H9 (cell line): ENCODE results near the gene FAM240A. TPM values are rescaled to one million over a fixed set of nuclear protein-coding genes. Genes with fewer than 3 reads are reported as not detected.

ENCODE experiments used
- DNase-seq: peaks from one replicate; pipeline ENCODE4 v3.0.0-alpha.2; 2017
- H2AFZ ChIP-seq: one replicate; pipeline ENCODE4 v1.6.1; 2013; ENCODE audit warnings: mild to moderate bottlenecking, low read length, control low read depth, moderate library complexity
- H2AK5ac ChIP-seq: 2 replicates; pipeline ENCODE4 v1.6.1; 2013; ENCODE audit warnings: low read length, control low read depth, mixed read lengths; ENCODE audit not compliant: insufficient read length
- H2BK120ac ChIP-seq: one replicate; pipeline ENCODE4 v1.6.1; 2013; ENCODE audit warnings: low read depth, mild to moderate bottlenecking, low read length, control low read depth, inconsistent platforms; ENCODE audit not compliant: poor library complexity, severe bottlenecking
- H2BK12ac ChIP-seq: 2 replicates; pipeline ENCODE4 v1.6.1; 2013; ENCODE audit warnings: low read length, control low read depth, mixed read lengths, low read depth; ENCODE audit not compliant: insufficient read length
- H2BK15ac ChIP-seq: 2 replicates; pipeline ENCODE4 v1.6.1; 2013; ENCODE audit warnings: low read depth, low read length, control low read depth
- H2BK20ac ChIP-seq: one replicate; pipeline ENCODE4 v1.6.1; 2013; ENCODE audit warnings: low read depth, mild to moderate bottlenecking, low read length, control low read depth, inconsistent platforms; ENCODE audit not compliant: poor library complexity, severe bottlenecking
- H2BK5ac ChIP-seq: 2 replicates; pipeline ENCODE4 v1.6.1; 2013; ENCODE audit warnings: low read length, control low read depth, mixed read lengths; ENCODE audit not compliant: insufficient read length
- H3K14ac ChIP-seq: 2 replicates; pipeline ENCODE4 v1.6.1; 2013; ENCODE audit warnings: low read length, control low read depth; ENCODE audit not compliant: insufficient read depth
- H3K18ac ChIP-seq: 2 replicates; pipeline ENCODE4 v1.6.1; 2013; ENCODE audit warnings: low read depth, mild to moderate bottlenecking, mixed read lengths, low read length, control low read depth; ENCODE audit not compliant: insufficient read length
- H3K23ac ChIP-seq: 2 replicates; pipeline ENCODE4 v1.6.1; 2013; ENCODE audit warnings: low read length, control low read depth, mixed read lengths, low read depth; ENCODE audit not compliant: insufficient read length
- H3K23me2 ChIP-seq: 2 replicates; pipeline ENCODE4 v1.6.1; 2013; ENCODE audit warnings: low read depth, mild to moderate bottlenecking, mixed read lengths, low read length, control low read depth; ENCODE audit not compliant: insufficient read length, poor library complexity, severe bottlenecking
- H3K27ac ChIP-seq: 2 replicates; pipeline ENCODE4 v1.5.1; 2013; ENCODE audit warnings: low read length, control low read depth, mixed read lengths, low read depth; ENCODE audit not compliant: insufficient read length
- H3K27me3 ChIP-seq: 2 replicates; pipeline ENCODE4 v1.6.1; 2013; ENCODE audit warnings: low read length, control low read depth, inconsistent platforms; ENCODE audit not compliant: insufficient read depth
- H3K4ac ChIP-seq: 2 replicates; pipeline ENCODE4 v1.6.1; 2013; ENCODE audit warnings: low read depth, mild to moderate bottlenecking, control low read depth, inconsistent platforms, low read length, moderate library complexity
- H3K4me1 ChIP-seq: 2 replicates; pipeline ENCODE4 v1.6.1; 2013; ENCODE audit warnings: low read length, control low read depth, inconsistent platforms; ENCODE audit not compliant: insufficient read depth
- H3K4me2 ChIP-seq: 2 replicates; pipeline ENCODE4 v1.6.1; 2013; ENCODE audit warnings: low read length, control low read depth, mixed read lengths; ENCODE audit not compliant: insufficient read length, insufficient read depth
- H3K56ac ChIP-seq: 2 replicates; pipeline ENCODE4 v1.6.1; 2013; ENCODE audit warnings: low read depth, mild to moderate bottlenecking, mixed read lengths, low read length, control low read depth; ENCODE audit not compliant: insufficient read length
- H3K79me1 ChIP-seq: 2 replicates; pipeline ENCODE4 v1.6.1; 2013; ENCODE audit warnings: low read depth, mild to moderate bottlenecking, moderate library complexity, low read length, control low read depth, inconsistent platforms; ENCODE audit not compliant: insufficient read depth, poor library complexity, severe bottlenecking
- H3K79me2 ChIP-seq: 2 replicates; pipeline ENCODE4 v1.6.1; 2013; ENCODE audit warnings: low read length, control low read depth, inconsistent platforms; ENCODE audit not compliant: insufficient read depth
- H3K9ac ChIP-seq: 2 replicates; pipeline ENCODE4 v1.6.1; 2013; ENCODE audit warnings: low read length, control low read depth, mixed read lengths; ENCODE audit not compliant: insufficient read length; ENCODE audit errors: extremely low read depth
- H3K9me3 ChIP-seq: one replicate; pipeline ENCODE4 v1.6.1; 2013; ENCODE audit warnings: low read depth, low read length, inconsistent platforms; ENCODE audit not compliant: control insufficient read depth
- H3T11ph ChIP-seq: one replicate; pipeline ENCODE4 v1.6.1; 2013; ENCODE audit warnings: mild to moderate bottlenecking, low read length, control low read depth, inconsistent platforms
- H4K20me1 ChIP-seq: one replicate; pipeline ENCODE4 v1.6.1; 2013; ENCODE audit not compliant: control insufficient read depth, insufficient read length, insufficient read depth
- H4K5ac ChIP-seq: 2 replicates; pipeline ENCODE4 v1.6.1; 2013; ENCODE audit warnings: low read depth, mild to moderate bottlenecking, mixed read lengths, low read length, control low read depth; ENCODE audit not compliant: insufficient read length
- H4K8ac ChIP-seq: replicated peaks from 2 replicates; pipeline ENCODE4 v1.6.1; 2013; ENCODE audit warnings: low read length, control low read depth, mixed read lengths, low read depth; ENCODE audit not compliant: insufficient read length
- H4K91ac ChIP-seq: 2 replicates; pipeline ENCODE4 v1.6.1; 2013; ENCODE audit warnings: low read depth, mild to moderate bottlenecking, moderate library complexity, mixed read lengths, low read length, control low read depth; ENCODE audit not compliant: insufficient read length
- H3K27ac Mint-ChIP-seq, 3 experiments: 2 replicates in 2 of 3; 3 replicates in 1 of 3; pipeline ENCODE4 v1.8.0; 2020 to 2021; ENCODE audit warnings: mixed read lengths in 3 of 3, mild to moderate bottlenecking in 1 of 3, moderate library complexity in 1 of 3
- H3K27me3 Mint-ChIP-seq: 2 replicates; pipeline ENCODE4 v1.8.0; 2021; ENCODE audit warnings: low read depth, mild to moderate bottlenecking, moderate library complexity, mixed read lengths
- H3K36me3 Mint-ChIP-seq, 3 experiments: 2 replicates in 2 of 3; 3 replicates in 1 of 3; pipeline ENCODE4 v1.8.0; 2020 to 2021; ENCODE audit warnings: low read depth in 3 of 3, mixed read lengths in 3 of 3; ENCODE audit not compliant: insufficient read depth in 1 of 3
- H3K4me1 Mint-ChIP-seq, 2 experiments: 2 replicates each; pipeline ENCODE4 v1.8.0; 2020; ENCODE audit warnings: mixed read lengths in 2 of 2
- H3K4me3 Mint-ChIP-seq, 2 experiments: 2 replicates in 1 of 2; 3 replicates in 1 of 2; pipeline ENCODE4 v1.8.0; 2020 to 2021; ENCODE audit warnings: mild to moderate bottlenecking in 2 of 2, mixed read lengths in 2 of 2, moderate library complexity in 1 of 2
- H3K9me3 Mint-ChIP-seq, 2 experiments: 2 replicates in 1 of 2; 3 replicates in 1 of 2; pipeline ENCODE4 v1.8.0; 2020; ENCODE audit warnings: mild to moderate bottlenecking in 2 of 2, mixed read lengths in 2 of 2, moderate library complexity in 1 of 2
- CTCF ChIP-seq: fragments of 200-600 bp; sonication (generic); conservative IDR thresholded peaks from 3 replicates; pipeline ENCODE4 v1.8.0; 2021; ENCODE audit warnings: antibody characterized with exemption, mild to moderate bottlenecking
- WGBS: extraction: QIAGEN DNeasy Blood & Tissue Kit; methylation state at CpG from one replicate; pipeline ENCODE4 v1.1.7; 2013; ENCODE audit warnings: missing lambda C conversion rate, low lambda C conversion rate, mixed read lengths; ENCODE audit not compliant: insufficient read length; ENCODE audit errors: extremely low coverage; 5-methylcytosine and 5-hydroxymethylcytosine counted together
- total RNA-seq: library from RNA; stranded (reverse); gene quantifications from 2 replicates; pipeline ENCODE4 v1.2.1, GENCODE V29; 2021

The FAM240A gene
- total RNA-seq, 1 experiment from 2014 or later, result 0.11 TPM

GRCh38 chr3:46675426-46675825, 63.1 kb downstream of the FAM240A start:
- Histone ChIP-seq H2AK5ac (no peak overlapping the region), H3K4me2 (no peak overlapping the region), H4K5ac (no peak overlapping the region), H3T11ph (no peak overlapping the region), H3K56ac (no peak overlapping the region), H3K23me2 (no peaks in the 10 kb centered on the region), H3K14ac (no peak overlapping the region), H3K23ac (no peak overlapping the region), H3K79me2 (no peaks in the 10 kb centered on the region), H2AFZ (no peak overlapping the region), H4K8ac (no peak overlapping the region), H3K27me3 (no peaks in the 10 kb centered on the region), H4K20me1 (no peaks in the 10 kb centered on the region), H3K18ac (no peak overlapping the region), H2BK12ac (no peak overlapping the region), H3K27ac (no peak overlapping the region), H2BK20ac (no peak overlapping the region), H2BK5ac (no peak overlapping the region), H3K79me1 (no peaks in the 10 kb centered on the region), H3K4ac (no peak overlapping the region), H2BK15ac (no peak overlapping the region), H3K4me1 (no peaks in the 10 kb centered on the region), H2BK120ac (no peak overlapping the region), H4K91ac (no peak overlapping the region), H3K9ac (no peak overlapping the region), H3K9me3 (no peaks in the 10 kb centered on the region)
- Mint-ChIP-seq H3K27me3 (no peaks in the 10 kb centered on the region; the same call in 1 of the 2 replicates), H3K9me3 (no peaks in the 10 kb centered on the region), H3K36me3 (peaks cover 0 to 8% (median 0%) of the 10 kb centered on the region in 3 experiments; a peak in 2 of 7 replicates), H3K4me3 (no peak overlapping the region), H3K27ac (no peak overlapping the region), H3K4me1 (peaks cover 3 to 16% of the 10 kb centered on the region in 2 experiments)
- DNase-seq, result no peak
- no peak for TF ChIP-seq CTCF
- WGBS, result no CpG with 5 or more reads among the region's 6 CpGs

Other genes with a start within 250 kb of the FAM240A start
- gene CCR5, start 241.6 kb upstream of the FAM240A start, total RNA-seq, result not detected in 2 replicates
- gene CCRL2, start 205.3 kb upstream of the FAM240A start, total RNA-seq, result not detected in 2 replicates
- not detected in 2 replicates for gene LTF, start 147.6 kb upstream of the FAM240A start, total RNA-seq
- gene RTP3, start 114.5 kb upstream of the FAM240A start, total RNA-seq, result not detected in 2 replicates
- 2.6 and 3.4 TPM in 2 replicates for gene LRRC2, start 46.2 kb upstream of the FAM240A start, total RNA-seq
- 4.9 and 5.0 TPM in 2 replicates for gene ALS2CL, start 81.2 kb downstream of the FAM240A start, total RNA-seq
- 0.63 and 0.66 TPM in 2 replicates for gene TMIE, start 88.9 kb downstream of the FAM240A start, total RNA-seq
- gene PRSS50, start 105.3 kb downstream of the FAM240A start, total RNA-seq, result 0.24 and 0.59 TPM in 2 replicates